Thyroid gland (tissue), 4 donors: ENCODE measurements around the gene ING5. TPM values are rescaled to one million over a fixed set of nuclear protein-coding genes. Genes with fewer than 3 reads are reported as not detected.

Source experiments
- DNase-seq, 2 donors: peaks; one replicate each; pipeline ENCODE4 v3.0.0-alpha.2; 2019
- H3K27ac ChIP-seq, 3 donors: fragments of 200-600 bp; sonication (generic); 1 replicate in 2 of 3; 2 replicates in 1 of 3; pipeline ENCODE4 v1.5.1; 2016 to 2019; ENCODE audit warnings: mild to moderate bottlenecking in 1 of 3, moderate library complexity in 1 of 3
- H3K27me3 ChIP-seq: fragments of 200-600 bp; sonication (generic); one replicate; pipeline ENCODE4 v1.5.1; 2019
- H3K36me3 ChIP-seq, 2 donors: fragments of 200-600 bp; sonication (generic); one replicate each; pipeline ENCODE4 v1.5.1; 2016 to 2019
- H3K4me1 ChIP-seq, 2 donors: fragments of 200-600 bp; sonication (generic); one replicate each; pipeline ENCODE4 v1.5.1; 2017 to 2019
- H3K4me3 ChIP-seq, 3 donors: fragments of 200-600 bp; sonication (generic); replicated peaks in 1 of 3; 1 replicate in 2 of 3; 2 replicates in 1 of 3; pipeline ENCODE4 v1.5.1; 2016; ENCODE audit warnings: mild to moderate bottlenecking in 1 of 3
- H3K9me3 ChIP-seq: fragments of 200-600 bp; sonication (generic); one replicate; pipeline ENCODE4 v1.5.1; 2017
- POLR2A ChIP-seq, 2 donors: fragments of 450-650 bp; IDR thresholded peaks; one replicate each; pipeline ENCODE4 v1.6.1; 2017; ENCODE audit warnings: antibody characterized with exemption in 2 of 2, mild to moderate bottlenecking in 2 of 2, moderate library complexity in 1 of 2
- WGBS, 2 donors: methylation state at CpG; one replicate each; pipeline ENCODE4 v1.1.5; 2017; 5-methylcytosine and 5-hydroxymethylcytosine counted together
- intact Hi-C: fragments of 100-400 bp; cut with DNase I; formaldehyde crosslinking; loops from one replicate; pipeline ENCODE4 v1.15.1; 2023
- total RNA-seq, 4 donors: library from RNA; depleted of rRNA; stranded (reverse); fragments of >200 nt; gene quantifications; one replicate each; pipeline ENCODE4 v1.2.3, GENCODE V29; 2016
- TF ChIP-seq, protein P1 (sequence below), 6 experiments: fragments of 200-600 bp in 3 of 6; fragments of 450-650 bp in 3 of 6; sonication (generic) in 3 of 6; IDR thresholded peaks; one replicate each; pipeline ENCODE4 v1.5.1; 2016 to 2019; ENCODE audit warnings: antibody characterized with exemption in 6 of 6, mild to moderate bottlenecking in 2 of 6, inconsistent platforms in 1 of 6, moderate library complexity in 1 of 6

Gene ING5
- 10 to 100 TPM; 42.2 to 76.3 (median 59.9) TPM for total RNA-seq

DNA sequence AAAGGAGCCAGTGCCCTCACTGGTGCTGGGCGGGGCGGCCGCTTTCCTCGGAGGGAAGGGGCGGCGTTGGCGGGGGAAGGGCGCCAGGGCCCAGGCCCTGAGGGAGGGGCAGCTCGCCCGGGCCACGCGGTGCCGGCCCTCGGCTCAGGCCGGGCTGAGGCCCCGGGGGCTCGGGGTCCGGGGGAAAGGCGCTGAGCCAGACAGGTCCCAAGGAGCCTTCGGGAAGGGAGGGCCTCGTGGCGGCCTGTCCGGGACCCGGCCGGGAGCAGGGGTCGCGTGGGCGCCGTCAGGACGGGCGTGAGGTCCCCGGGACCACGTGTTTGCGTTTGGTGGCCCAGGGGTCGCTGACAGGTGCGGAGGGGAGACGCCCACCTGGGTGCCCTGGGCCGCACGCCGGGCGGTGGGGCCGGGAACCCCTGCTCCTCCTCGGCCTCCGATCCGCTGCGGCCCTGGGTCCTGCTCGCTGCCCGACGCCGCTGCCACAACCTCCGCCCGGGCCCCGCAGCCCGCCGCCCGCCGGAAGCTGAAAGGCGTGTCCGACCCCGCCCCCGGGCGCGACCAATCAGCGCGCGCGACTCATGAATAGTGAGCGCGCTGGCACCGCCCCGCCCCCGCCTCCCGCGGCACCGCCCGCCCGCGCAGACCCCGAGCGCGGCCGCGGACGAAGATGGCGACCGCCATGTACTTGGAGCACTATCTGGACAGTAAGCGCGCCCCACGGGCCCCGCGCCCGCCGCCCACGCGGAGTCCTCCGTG, at the start of gene ING5:
Gene ING5, plus strand, starts transcription at position 641 of the 756 bp plus-strand sequence. Its CDS starts 27 bp downstream, at position 668.
- H3K36me3 ChIP-seq: peaks cover 9 to 14% of the 10 kb centered on the region in 2 donors
- no peaks in the 10 kb centered on the region for H3K9me3 ChIP-seq
- H3K27me3 ChIP-seq: no peaks in the 10 kb centered on the region
- TF ChIP-seq, protein P1, sequence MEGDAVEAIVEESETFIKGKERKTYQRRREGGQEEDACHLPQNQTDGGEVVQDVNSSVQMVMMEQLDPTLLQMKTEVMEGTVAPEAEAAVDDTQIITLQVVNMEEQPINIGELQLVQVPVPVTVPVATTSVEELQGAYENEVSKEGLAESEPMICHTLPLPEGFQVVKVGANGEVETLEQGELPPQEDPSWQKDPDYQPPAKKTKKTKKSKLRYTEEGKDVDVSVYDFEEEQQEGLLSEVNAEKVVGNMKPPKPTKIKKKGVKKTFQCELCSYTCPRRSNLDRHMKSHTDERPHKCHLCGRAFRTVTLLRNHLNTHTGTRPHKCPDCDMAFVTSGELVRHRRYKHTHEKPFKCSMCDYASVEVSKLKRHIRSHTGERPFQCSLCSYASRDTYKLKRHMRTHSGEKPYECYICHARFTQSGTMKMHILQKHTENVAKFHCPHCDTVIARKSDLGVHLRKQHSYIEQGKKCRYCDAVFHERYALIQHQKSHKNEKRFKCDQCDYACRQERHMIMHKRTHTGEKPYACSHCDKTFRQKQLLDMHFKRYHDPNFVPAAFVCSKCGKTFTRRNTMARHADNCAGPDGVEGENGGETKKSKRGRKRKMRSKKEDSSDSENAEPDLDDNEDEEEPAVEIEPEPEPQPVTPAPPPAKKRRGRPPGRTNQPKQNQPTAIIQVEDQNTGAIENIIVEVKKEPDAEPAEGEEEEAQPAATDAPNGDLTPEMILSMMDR (IDR thresholded peaks at IDR 0.05): no peak
- peak; percentile 10 to 82 for TF ChIP-seq POLR2A (IDR thresholded peaks at IDR 0.05)
- intact Hi-C loops: loop anchor here (2.0 to 10.0 kb wide), 3 partner anchors 31 to 347 kb away; partner anchors contain the start of gene FARP2
- H3K27ac ChIP-seq: peak within 1 kb of the TSS; percentile 54 to 71 (median 69)
- H3K4me1 ChIP-seq: peaks cover 16 to 17% of the 10 kb centered on the region in 2 donors
- peak; percentile 98 for DNase-seq
- peak within 1 kb of the TSS; percentile 55 to 93 (median 90) for H3K4me3 ChIP-seq
- 0% methylated on average over 2 to 7 of the region's 96 CpGs for WGBS, 2 donors

DNA sequence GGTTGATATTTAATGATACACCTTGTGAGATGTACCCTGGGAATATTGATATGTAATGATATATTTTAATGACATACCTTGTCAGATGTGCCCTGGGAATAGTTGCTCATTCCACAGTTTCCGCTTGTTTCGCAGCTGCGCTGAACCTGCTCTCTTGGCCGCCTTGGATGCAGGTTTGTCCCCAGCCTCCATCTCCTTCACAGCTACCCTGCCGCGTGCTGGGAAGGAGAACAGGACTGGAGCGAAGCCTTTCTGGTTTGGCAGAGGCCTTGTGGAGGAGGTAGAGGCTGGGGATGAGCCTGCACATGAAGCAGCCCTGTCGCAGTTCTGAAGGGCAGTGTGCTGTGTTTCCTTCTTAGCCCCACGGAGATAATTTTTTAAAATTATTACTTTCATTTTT, 49.7 kb upstream of the ING5 start:
- no peak for DNase-seq
- H3K27ac ChIP-seq: no peak overlapping the region
- no peak overlapping the region for H3K4me3 ChIP-seq
- 96 to 97% methylated on average over 9 of the region's 9 CpGs for WGBS, 2 donors
- H3K36me3 ChIP-seq: peaks cover 29 to 33% of the 10 kb centered on the region in 2 donors
- no peak for TF ChIP-seq POLR2A (IDR thresholded peaks at IDR 0.05)
- TF ChIP-seq, protein P1 (IDR thresholded peaks at IDR 0.05): no peak
- intact Hi-C loops: no loop called here
- H3K4me1 ChIP-seq: no peaks in the 10 kb centered on the region
- H3K9me3 ChIP-seq: no peaks in the 10 kb centered on the region
- H3K27me3 ChIP-seq: no peaks in the 10 kb centered on the region

DNA sequence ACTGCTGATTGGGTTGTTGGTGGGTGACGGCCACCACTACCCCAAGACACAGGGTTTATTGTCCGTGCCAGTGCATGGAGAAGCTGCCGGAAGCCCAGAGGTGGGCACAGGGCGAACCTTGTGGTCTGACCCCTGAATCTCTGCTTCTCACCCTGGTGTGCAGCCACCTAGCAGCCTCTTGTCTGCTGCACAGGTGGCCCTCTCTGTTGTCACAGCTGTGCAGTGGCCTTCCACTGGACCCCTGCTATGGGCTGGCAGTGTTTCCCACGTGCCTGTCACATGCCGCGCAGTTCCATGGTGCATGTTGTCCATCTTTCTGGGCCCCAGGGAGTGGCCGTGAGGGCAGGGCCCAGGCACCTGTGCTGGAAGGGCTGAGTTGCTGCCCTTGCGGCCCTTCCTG, 49.1 kb upstream of the ING5 start:
- Histone ChIP-seq H3K4me3 (no peak overlapping the region), H3K27me3 (no peaks in the 10 kb centered on the region), H3K4me1 (no peaks in the 10 kb centered on the region), H3K27ac (no peak overlapping the region), H3K9me3 (no peaks in the 10 kb centered on the region), H3K36me3 (peaks cover 31 to 33% of the 10 kb centered on the region in 2 donors)
- WGBS, 2 donors: 95 to 97% methylated on average over 5 to 9 of the region's 9 CpGs
- TF ChIP-seq, protein P1 (IDR thresholded peaks at IDR 0.05): no peak
- no peak for TF ChIP-seq POLR2A (IDR thresholded peaks at IDR 0.05)
- intact Hi-C loops: no loop called here
- DNase-seq: no peak

DNA sequence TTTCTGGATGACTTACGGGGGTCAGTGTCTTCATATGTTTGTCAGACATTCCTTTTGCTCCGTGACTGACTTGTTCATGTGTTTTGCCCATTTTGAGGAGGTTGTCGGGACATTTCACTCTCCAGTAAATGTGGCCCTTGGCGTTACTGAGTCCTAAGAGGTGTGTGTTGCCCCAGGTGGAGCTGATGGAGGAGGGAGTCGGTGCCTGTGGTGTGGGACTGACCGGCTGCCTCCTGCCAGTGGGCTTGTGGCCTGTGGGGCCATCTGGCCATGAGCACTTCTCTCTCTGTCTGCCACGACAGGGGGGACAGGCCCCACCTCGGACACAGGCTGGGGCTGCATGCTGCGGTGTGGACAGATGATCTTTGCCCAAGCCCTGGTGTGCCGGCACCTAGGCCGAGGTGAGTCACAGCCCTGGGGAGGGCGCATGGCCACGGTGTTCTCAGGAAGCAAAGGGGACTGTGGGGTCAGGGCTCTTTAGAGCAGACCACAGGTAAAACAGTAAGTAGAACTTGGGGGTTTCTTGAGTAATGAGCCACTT, 48.6 kb upstream of the ING5 start:
- H3K9me3 ChIP-seq: no peaks in the 10 kb centered on the region
- H3K27me3 ChIP-seq: no peaks in the 10 kb centered on the region
- no peak for DNase-seq
- WGBS, 2 donors: 93 to 98% methylated on average over 13 of the region's 13 CpGs
- H3K27ac ChIP-seq: no peak overlapping the region
- TF ChIP-seq, protein P1 (IDR thresholded peaks at IDR 0.05): no peak
- no peak for TF ChIP-seq POLR2A (IDR thresholded peaks at IDR 0.05)
- peaks cover 33 to 35% of the 10 kb centered on the region in 2 donors for H3K36me3 ChIP-seq
- intact Hi-C loops: no loop called here
- no peak overlapping the region for H3K4me3 ChIP-seq
- H3K4me1 ChIP-seq: no peaks in the 10 kb centered on the region

DNA sequence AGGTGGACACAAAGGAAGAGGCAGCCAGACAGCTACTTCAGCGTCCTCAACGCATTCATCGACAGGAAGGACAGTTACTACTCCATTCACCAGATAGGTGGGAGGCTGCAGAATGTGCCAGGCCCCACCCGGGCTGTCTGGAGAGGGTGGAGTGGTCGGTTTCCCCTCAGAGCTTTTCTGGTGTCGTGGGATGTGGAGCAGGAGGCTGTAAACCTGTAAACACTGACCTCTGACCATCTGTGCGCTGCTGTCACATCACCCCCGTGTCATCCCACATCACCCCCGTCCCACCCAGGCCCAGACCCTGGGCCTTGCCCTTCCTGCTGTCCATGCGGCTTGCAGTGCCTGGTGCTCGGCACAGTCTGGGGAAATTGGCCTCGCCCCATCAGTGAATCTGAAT, 47.3 kb upstream of the ING5 start:
- no peak for DNase-seq
- Histone ChIP-seq H3K27me3 (no peaks in the 10 kb centered on the region), H3K36me3 (peaks cover 38 to 41% of the 10 kb centered on the region in 2 donors), H3K9me3 (no peaks in the 10 kb centered on the region), H3K27ac (no peak overlapping the region), H3K4me3 (no peak overlapping the region), H3K4me1 (no peaks in the 10 kb centered on the region)
- intact Hi-C loops: no loop called here
- no peak for TF ChIP-seq POLR2A (IDR thresholded peaks at IDR 0.05)
- TF ChIP-seq, protein P1 (IDR thresholded peaks at IDR 0.05): no peak
- 86 to 88% methylated on average over 12 of the region's 12 CpGs for WGBS, 2 donors
